HG02759 (cell line): ENCODE data around the gene KRT80.

Experiments used
- ATAC-seq: cut with Tn5 transposase; IDR thresholded peaks from one replicate; pipeline ENCODE4 v1.9.1; 2021; ENCODE audit warnings: mild to moderate bottlenecking, moderate library complexity; ENCODE audit not compliant: unreplicated experiment

KRT80 gene

DNA sequence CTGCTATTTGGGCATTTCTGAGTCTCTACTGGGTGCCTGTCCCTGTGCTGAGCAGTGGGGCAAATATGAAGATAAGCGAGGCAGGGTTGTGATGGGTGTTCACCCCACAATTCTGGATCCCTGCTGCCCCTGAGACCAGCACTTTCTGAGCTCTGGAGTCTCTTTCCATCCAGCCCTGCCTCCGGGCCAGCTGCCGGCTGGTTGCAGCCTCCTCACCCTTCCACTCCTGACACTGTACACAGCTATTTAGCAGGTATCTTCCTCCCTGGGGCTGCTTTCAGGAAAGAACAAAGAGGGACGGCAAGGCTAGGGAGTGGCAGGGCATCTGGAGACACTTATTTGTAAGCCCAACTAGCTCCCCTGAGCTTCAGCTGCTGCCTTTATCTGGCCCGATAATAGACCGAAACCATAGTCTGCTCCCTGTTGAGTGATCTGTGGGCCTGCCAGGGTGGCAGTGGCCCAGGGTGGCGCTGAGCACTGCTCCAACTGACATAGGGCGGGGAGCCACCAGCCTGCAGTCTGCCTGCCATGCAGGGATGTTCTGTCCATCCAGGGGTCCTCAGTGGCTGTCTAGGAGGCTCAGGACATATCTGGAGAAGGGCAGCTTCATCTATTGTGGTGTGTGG is 7.6 kb upstream of the KRT80 start:
- ATAC-seq: no peak

GRCh38 chr12:52198454-52199215 is 6.8 kb upstream of the KRT80 start:
- no peak for ATAC-seq

GRCh38 chr12:52197371-52198231 is 5.8 kb upstream of the KRT80 start:
- no peak for ATAC-seq

DNA sequence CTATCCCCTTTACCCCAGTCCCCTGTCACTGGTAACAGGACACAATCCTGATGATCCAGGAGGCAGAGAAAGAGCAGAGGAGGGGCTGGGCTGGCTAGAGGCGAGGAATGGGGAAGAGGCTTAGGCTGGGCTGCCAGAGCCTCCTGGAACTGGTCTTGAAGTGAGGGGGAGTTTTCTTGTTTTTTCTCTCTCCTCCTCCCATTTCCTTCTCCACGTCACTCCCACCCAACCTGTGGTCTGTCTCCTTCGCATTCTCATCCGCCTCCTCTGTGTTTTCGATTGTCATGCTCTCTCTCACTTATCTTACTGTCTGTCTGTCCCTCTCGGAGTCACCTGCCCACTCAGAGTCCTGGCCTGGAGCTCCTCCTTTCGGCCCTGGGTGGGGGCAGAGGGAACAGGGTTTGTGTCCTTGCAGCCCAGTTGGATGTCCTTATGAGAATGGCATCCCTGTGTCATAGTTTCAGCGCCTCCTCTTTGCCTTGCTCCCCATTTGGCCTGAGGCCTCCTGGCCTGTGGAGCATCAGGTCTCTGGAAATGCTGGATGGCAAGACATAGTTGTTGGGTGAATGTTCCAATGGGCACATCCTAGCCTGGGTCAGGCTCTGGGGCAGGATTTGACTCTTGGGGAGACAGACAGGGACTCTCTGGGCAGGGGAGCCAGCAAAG is 3.4 kb upstream of the KRT80 start:
- no peak for ATAC-seq

GRCh38 chr12:52193991-52194390 is 2.2 kb upstream of the KRT80 start:
- ATAC-seq: no peak

DNA sequence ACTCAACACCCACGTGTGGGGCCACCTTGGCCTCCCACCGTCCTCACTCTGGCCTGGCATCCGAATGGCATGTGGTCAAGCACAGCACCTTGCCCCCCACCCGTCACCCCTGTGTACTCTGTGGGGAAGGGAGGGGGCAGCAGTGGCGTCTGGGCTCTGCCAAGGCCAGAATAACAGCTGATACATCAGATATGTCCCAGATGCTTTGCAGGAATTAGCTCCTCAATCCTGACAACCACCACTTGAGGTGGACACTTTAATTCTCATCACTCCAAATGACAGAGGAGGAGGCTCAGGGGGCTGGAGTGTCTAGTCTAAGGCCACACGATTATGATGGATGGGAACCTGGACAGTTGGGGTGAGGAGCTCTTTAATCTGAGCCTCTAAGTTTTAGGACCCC is 1.7 kb upstream of the KRT80 start:
- no peak for ATAC-seq

DNA sequence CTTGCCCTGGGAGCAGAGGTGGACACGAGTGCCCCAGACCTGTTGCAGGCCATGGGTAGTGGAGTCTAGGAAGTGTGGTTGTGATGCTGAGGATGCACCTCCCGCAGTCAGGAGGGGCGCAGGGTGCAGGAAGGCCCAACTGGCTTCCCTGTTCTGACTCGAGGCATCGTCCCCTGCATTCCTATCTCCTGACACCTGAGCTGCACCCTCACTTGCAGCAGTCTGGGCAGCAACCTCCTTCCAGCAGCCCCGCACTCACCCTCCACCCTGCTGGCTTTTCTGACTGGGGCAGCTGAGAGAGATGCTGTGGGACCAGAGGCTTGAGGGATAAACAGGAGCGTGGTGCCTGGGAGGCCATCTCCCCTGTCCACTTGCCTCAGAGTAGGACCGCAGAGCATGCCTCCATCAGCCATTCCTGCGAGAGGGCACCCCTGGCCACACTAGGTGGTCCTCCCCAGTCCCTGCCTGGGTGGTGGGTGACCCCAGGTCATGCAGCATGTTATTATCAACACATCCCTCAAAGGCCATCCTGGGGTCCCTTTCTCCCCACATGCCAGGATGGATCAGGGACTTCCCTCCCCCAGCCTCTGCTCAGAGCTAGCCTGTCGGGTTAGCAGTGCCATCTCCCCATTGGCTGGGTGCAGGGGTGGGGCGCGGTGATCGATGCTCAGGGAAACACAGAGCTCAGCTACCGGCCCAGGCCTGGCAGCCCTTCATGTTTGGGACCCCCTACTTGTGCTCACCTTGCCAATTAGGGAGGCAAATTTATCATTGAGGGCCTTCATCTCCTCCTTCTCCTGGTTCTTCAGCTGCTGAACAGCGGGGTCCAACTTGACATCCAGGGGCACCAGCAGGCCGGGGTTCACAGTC is 719 bp downstream of the KRT80 start:
- ATAC-seq: no peak

GRCh38 chr12:52189376-52190174 is 2.2 kb downstream of the KRT80 start:
- no peak for ATAC-seq

DNA sequence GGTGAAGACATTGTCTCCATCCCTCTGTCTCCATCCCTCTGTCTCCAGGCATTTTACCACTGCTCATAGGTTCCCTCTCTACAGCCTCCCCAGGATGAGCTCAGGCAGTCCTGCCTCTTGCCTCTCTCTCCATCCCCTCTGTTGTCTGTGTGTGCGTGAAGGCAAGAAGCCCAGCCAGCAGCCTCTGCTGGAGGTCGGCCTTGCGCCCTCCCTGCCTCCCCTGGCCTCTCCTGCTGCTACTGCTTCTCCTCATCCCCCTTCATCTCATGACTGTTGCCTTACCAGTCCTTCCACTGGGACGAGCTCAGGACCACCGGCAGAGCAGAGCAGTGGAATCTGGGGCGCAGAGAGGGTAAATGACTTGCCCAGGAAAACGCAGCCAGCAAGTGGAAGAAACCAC is 3.2 kb downstream of the KRT80 start:
- no peak for ATAC-seq

GRCh38 chr12:52187640-52188039 is 4.2 kb downstream of the KRT80 start:
- no peak for ATAC-seq

GRCh38 chr12:52187206-52187605 is 4.6 kb downstream of the KRT80 start:
- no peak for ATAC-seq

DNA sequence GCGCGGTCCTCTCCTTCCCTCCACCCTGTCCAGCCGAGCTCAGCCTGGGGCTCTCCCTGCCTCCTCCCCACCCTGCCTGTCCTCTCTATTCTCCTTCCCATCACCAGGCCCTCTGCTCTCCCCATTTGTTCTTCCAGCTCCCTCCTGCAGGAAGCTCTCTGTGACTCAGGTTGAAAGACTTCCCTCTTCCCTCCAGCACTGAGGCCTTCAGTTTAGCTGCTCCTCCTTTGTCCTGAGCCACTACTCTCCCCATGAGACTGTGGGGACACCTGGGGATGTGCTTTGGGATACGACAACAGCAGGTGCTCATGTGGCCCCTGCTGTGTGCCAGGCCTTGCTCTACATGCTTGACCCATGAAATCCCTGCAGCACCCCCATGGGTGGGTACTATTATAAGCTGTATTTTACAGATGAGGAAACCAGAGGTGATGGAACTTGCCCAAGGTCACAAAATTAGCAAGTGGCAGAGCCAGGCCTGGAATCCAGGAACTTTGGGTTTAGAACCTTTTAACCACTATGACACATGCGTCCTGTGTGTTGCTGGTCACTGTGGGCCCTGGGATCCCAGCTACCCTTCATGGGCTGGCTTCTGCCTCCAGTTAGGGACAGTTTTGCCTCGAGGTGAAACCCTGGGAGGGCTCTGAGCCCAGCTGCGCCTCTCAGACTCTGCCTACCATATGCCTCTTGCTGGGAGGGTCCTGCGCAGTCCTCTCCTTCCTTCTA is 5.5 kb downstream of the KRT80 start:
- ATAC-seq: no peak

DNA sequence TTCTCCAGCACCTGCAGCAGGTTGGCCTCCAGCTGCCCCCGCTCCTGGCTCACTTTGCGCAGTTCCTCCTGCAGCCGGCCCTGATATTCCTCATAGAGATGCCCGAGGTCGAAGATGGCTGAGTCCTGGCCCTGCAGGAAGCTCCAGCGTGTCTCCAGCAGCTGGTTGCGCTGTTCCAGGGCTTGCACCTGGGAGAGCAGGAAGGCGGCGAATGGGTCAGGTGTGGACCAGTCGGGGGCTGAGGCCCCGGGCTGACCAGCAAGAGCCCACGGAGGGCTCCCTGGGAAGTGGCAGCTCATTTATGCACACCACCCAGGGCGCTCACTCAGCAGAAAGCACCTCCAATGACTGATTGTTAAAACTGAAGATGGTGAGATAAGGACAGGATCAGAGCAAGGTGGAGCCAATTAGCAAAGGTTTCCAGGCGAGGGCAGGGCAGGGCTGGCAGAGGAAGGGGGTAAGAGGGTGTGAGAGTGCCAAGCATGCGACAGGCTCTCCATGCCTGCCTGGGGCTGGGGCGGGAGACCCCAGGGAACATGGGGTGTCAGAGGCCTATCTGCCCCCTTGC is 6.3 kb downstream of the KRT80 start:
- no peak for ATAC-seq

DNA sequence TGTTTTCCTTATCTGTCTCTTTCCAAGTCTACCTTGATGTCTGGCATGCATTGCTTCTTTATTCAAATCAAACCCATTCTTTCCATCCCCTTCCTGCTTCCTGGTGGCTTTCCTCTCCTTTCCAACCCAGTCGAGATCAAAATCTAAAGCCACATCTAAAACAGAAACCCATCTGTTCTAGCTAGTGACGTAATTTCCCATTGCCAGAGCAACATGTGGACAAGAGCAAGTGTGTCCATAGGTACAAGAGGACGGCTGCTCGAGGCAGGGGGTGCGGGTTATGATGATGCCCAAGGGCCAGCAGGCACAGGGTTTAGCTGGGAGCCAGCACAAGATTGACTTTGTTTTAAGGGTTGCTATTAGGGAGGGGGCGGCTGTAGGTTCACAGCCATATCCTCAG is 7.0 kb downstream of the KRT80 start:
- ATAC-seq: no peak

GRCh38 chr12:52183971-52184370 is 7.8 kb downstream of the KRT80 start:
- ATAC-seq: no peak

DNA sequence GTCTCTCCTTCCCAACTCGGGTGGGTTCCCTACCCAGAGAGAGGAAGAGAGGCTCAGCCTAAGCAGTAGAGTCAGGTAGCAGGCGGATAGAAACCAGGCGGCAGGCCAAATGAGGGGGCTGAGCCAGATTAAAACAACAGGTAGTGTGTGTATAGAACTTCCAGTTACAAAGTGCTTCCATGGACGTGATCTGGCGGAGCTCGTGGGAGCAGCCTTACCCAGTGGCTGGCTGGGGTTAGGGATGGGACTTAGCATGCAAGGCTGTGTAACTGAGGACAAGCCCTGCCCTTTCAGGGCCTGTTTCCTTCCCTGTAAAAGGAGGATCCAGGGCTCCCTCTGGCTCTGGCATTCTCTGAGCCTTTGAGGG is 8.3 kb downstream of the KRT80 start:
- no peak for ATAC-seq

GRCh38 chr12:52182898-52183543 is 8.8 kb downstream of the KRT80 start:
- ATAC-seq: no peak

DNA sequence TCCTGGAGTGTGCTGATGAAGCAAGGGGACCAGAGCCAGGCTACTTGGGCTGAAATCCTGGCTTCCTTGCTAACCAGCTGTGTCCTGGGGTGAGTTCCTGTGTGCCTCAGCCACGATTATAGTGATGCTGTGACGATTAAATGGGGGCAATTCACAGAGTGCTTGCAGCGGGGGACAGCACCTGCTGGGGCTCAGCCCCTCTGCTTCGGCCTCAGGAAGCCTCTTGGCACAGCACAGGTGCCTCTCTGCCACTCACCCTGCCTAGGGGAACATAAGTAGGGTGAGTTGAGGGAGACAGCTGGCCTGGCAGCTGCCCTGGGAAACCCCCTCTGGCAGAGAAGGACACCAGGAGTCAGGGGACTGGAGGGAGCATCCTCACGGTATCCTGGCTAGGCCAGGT is 9.4 kb downstream of the KRT80 start:
- ATAC-seq: no peak
